Right lobe of liver (tissue), 4 donors: Measurements from ENCODE around the gene TLN1.

Experiments used
- POLR2A ChIP-seq: fragments of 450-650 bp; IDR thresholded peaks from one replicate; pipeline ENCODE4 v1.6.1; 2017; ENCODE audit warnings: antibody characterized with exemption, mild to moderate bottlenecking
- TF ChIP-seq, protein P1 (sequence below), 4 donors: fragments of 200-600 bp in 3 of 4; fragments of 450-650 bp in 1 of 4; IDR thresholded peaks; one replicate each; pipeline versions ENCODE4 v1.5.1 to v1.8.0; 2016 to 2022; ENCODE audit warnings: antibody characterized with exemption in 4 of 4, mild to moderate bottlenecking in 2 of 4
- donor health status: DM: no; HTN: no; CAD: no.
- donor health status: DM: no; HTN: no; CAD: no.
- donor health status: DM: no; HTN: yes; CAD: no.

DNA sequence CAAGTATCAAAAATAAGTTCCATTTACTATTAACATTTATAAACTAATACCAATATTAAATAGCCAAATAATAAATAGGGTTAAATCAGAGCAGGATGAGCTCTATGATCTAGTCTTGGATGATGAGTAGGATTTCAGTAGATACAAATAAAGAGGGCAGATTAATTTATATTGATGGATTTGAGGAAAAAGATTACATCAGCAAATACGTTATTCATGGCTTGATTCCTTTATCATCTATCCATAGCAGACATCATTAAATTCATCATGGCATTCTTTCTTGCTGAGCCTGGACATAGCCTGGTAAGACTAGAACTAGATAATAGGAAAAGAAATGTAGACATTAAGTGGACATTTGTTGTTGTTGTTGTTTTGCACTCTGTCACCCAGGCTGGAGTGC lies 35.5 kb upstream of the TLN1 start:
- TF ChIP-seq, protein P1, sequence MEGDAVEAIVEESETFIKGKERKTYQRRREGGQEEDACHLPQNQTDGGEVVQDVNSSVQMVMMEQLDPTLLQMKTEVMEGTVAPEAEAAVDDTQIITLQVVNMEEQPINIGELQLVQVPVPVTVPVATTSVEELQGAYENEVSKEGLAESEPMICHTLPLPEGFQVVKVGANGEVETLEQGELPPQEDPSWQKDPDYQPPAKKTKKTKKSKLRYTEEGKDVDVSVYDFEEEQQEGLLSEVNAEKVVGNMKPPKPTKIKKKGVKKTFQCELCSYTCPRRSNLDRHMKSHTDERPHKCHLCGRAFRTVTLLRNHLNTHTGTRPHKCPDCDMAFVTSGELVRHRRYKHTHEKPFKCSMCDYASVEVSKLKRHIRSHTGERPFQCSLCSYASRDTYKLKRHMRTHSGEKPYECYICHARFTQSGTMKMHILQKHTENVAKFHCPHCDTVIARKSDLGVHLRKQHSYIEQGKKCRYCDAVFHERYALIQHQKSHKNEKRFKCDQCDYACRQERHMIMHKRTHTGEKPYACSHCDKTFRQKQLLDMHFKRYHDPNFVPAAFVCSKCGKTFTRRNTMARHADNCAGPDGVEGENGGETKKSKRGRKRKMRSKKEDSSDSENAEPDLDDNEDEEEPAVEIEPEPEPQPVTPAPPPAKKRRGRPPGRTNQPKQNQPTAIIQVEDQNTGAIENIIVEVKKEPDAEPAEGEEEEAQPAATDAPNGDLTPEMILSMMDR (IDR thresholded peaks at IDR 0.05) = no peak
- TF ChIP-seq POLR2A = no peak
